ENCODE data around the gene NBR1.
"Not testable (repeated sequence)": the region's sequence is repeated elsewhere in the genome, so short reads cannot be mapped to it uniquely, and the experiment has no call there.

The NBR1 gene

GRCh38 chr17:43216762-43217613, 46.0 kb downstream of the NBR1 start:
- DNase-seq: no peak

GRCh38 chr17:43217614-43218087, 46.6 kb downstream of the NBR1 start:
- DNase-seq: no peak

- DNase-seq: no peak
Observed at GRCh38 chr17:43219001-43219400, 48.0 kb downstream of the NBR1 start.

GRCh38 chr17:43219746-43220380, 48.8 kb downstream of the NBR1 start:
- DNase-seq: no peak

- DNase-seq: no peak
Observed at GRCh38 chr17:43220511-43221125, 49.6 kb downstream of the NBR1 start.

- peak; percentile 20 for DNase-seq
Observed at GRCh38 chr17:43224146-43224705, 53.2 kb downstream of the NBR1 start.

GRCh38 chr17:43226393-43226792, 55.4 kb downstream of the NBR1 start:
- no peak for DNase-seq

- not testable (repeated sequence) for DNase-seq
Observed at GRCh38 chr17:43228020-43228782, 57.2 kb downstream of the NBR1 start, which contains the start of gene CCDC200. Gene CCDC200, minus strand, starts transcription at chr17:43228623. Its CDS starts 69 bp downstream, at chr17:43228554.

- DNase-seq: peak; percentile 22
Observed at GRCh38 chr17:43231205-43232020, 60.4 kb downstream of the NBR1 start.

- DNase-seq: peak; percentile 55
Observed at GRCh38 chr17:43232021-43232699, 61.1 kb downstream of the NBR1 start.

- DNase-seq: not testable (repeated sequence)
Observed at GRCh38 chr17:43233263-43233662, 62.2 kb downstream of the NBR1 start.

- not testable (repeated sequence) for DNase-seq
Observed at GRCh38 chr17:43233877-43234276, 62.9 kb downstream of the NBR1 start, which contains the start of gene RNU2-1. Gene RNU2-1, minus strand, starts transcription at chr17:43233977.

GRCh38 chr17:43239597-43239996, 68.6 kb downstream of the NBR1 start:
- DNase-seq: not testable (repeated sequence)

GRCh38 chr17:43240596-43241352, 69.8 kb downstream of the NBR1 start:
- not testable (repeated sequence) for DNase-seq

GRCh38 chr17:43246456-43246855, 75.4 kb downstream of the NBR1 start:
- DNase-seq: not testable (repeated sequence)

Measured in stimulated activated CD8-positive, alpha-beta memory T cell treated with anti-CD3 and anti-CD28 coated beads, Interleukin-4, amount 100 ng/mL, for 48 hours (primary cell).